SU-DHL-6 (cell line): ENCODE measurements around the gene MEMO1.
"Not testable (repeated sequence)": the region's sequence is repeated elsewhere in the genome, so short reads cannot be mapped to it uniquely, and the experiment has no call there.

ENCODE experiments used
- CTCF ChIP-seq: fragments of 200-600 bp; sonication (generic); IDR thresholded peaks from one replicate; pipeline ENCODE4 v1.5.1; 2017; ENCODE audit warnings: antibody characterized with exemption, mild to moderate bottlenecking, low read length, moderate library complexity; ENCODE audit not compliant: insufficient read depth, poor library complexity, severe bottlenecking
- EZH2phosphoT487 ChIP-seq: fragments of 200-600 bp; sonication (generic), shearing (Covaris generic); conservative IDR thresholded peaks from 2 replicates; pipeline ENCODE4 v1.6.1; 2018; ENCODE audit warnings: mild to moderate bottlenecking, antibody characterized with exemption, low read length, moderate library complexity, mixed read lengths

- TF ChIP-seq CTCF, EZH2phosphoT487: not testable (repeated sequence)
Observed at GRCh38 chr2:32054583-32054982, 43.8 kb upstream of the MEMO1 start.
